ENCODE results near the gene GOLT1A.

Gene GOLT1A

GRCh38 chr1:204260601-204261197, 46.9 kb upstream of the GOLT1A start:
- peaks cover 12% of the 10 kb centered on the region for H3K36me3 Mint-ChIP-seq (ENCODE audit: low read depth)
- TF ChIP-seq, protein P1, sequence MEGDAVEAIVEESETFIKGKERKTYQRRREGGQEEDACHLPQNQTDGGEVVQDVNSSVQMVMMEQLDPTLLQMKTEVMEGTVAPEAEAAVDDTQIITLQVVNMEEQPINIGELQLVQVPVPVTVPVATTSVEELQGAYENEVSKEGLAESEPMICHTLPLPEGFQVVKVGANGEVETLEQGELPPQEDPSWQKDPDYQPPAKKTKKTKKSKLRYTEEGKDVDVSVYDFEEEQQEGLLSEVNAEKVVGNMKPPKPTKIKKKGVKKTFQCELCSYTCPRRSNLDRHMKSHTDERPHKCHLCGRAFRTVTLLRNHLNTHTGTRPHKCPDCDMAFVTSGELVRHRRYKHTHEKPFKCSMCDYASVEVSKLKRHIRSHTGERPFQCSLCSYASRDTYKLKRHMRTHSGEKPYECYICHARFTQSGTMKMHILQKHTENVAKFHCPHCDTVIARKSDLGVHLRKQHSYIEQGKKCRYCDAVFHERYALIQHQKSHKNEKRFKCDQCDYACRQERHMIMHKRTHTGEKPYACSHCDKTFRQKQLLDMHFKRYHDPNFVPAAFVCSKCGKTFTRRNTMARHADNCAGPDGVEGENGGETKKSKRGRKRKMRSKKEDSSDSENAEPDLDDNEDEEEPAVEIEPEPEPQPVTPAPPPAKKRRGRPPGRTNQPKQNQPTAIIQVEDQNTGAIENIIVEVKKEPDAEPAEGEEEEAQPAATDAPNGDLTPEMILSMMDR (IDR thresholded peaks at IDR 0.05) = no peak
- H3K27ac Mint-ChIP-seq = no peak overlapping the region
- no peaks in the 10 kb centered on the region for H3K9me3 Mint-ChIP-seq
- H3K4me1 Mint-ChIP-seq = peaks cover 50% of the 10 kb centered on the region
- H3K4me3 Mint-ChIP-seq = no peak overlapping the region
- peaks cover 21% of the 10 kb centered on the region for H3K27me3 Mint-ChIP-seq (ENCODE audit: low read depth, poor library complexity)
- no peak for DNase-seq

GRCh38 chr1:204259782-204260181, 46.0 kb upstream of the GOLT1A start:
- Mint-ChIP-seq H3K27me3 (ENCODE audit: low read depth, poor library complexity) (peaks cover 21% of the 10 kb centered on the region), H3K9me3 (no peaks in the 10 kb centered on the region), H3K4me1 (peaks cover 55% of the 10 kb centered on the region), H3K36me3 (ENCODE audit: low read depth) (peaks cover 12% of the 10 kb centered on the region), H3K27ac (no peak overlapping the region), H3K4me3 (no peak overlapping the region)
- DNase-seq = no peak
- TF ChIP-seq, protein P1 (IDR thresholded peaks at IDR 0.05) = no peak

DNA sequence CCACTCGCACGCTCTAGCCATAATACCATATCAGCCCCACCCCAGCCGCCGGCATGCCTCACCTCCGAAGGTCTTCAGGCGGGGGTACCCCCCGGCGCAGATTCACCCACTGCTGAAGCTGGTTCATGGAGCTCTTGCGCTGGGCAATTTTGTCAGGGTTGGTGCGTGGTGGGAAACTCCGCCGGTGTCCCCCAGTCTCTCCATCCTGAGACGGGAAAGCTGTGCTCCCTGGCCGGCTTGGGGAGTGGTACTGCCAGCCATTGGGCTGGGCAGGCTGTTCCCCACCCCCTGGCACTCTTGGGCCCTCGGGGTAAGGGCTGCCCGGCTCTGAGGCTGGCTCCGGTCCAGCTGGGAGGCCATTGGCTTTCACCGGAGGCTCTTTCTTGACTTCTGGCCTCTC, 45.4 kb upstream of the GOLT1A start:
- no peak for DNase-seq
- Mint-ChIP-seq H3K9me3 (no peaks in the 10 kb centered on the region), H3K27ac (no peak overlapping the region), H3K27me3 (ENCODE audit: low read depth, poor library complexity) (peaks cover 21% of the 10 kb centered on the region), H3K4me3 (no peak overlapping the region), H3K4me1 (peaks cover 54% of the 10 kb centered on the region), H3K36me3 (ENCODE audit: low read depth) (peaks cover 12% of the 10 kb centered on the region)
- TF ChIP-seq, protein P1 (IDR thresholded peaks at IDR 0.05) = no peak

GRCh38 chr1:204258213-204259115, 44.7 kb upstream of the GOLT1A start:
- no peak overlapping the region for H3K27ac Mint-ChIP-seq
- peak; percentile 75 for DNase-seq
- H3K27me3 Mint-ChIP-seq (ENCODE audit: low read depth, poor library complexity) = peaks cover 21% of the 10 kb centered on the region
- H3K4me1 Mint-ChIP-seq = peaks cover 47% of the 10 kb centered on the region
- H3K4me3 Mint-ChIP-seq = no peak overlapping the region
- TF ChIP-seq, protein P1 (IDR thresholded peaks at IDR 0.05) = peak; percentile 80
- no peaks in the 10 kb centered on the region for H3K9me3 Mint-ChIP-seq
- H3K36me3 Mint-ChIP-seq (ENCODE audit: low read depth) = peaks cover 12% of the 10 kb centered on the region

- Mint-ChIP-seq H3K9me3 (no peaks in the 10 kb centered on the region), H3K27me3 (ENCODE audit: low read depth, poor library complexity) (peaks cover 21% of the 10 kb centered on the region), H3K4me1 (peaks cover 38% of the 10 kb centered on the region), H3K4me3 (no peak overlapping the region), H3K36me3 (ENCODE audit: low read depth) (peaks cover 12% of the 10 kb centered on the region), H3K27ac (no peak overlapping the region)
- no peak for DNase-seq
- TF ChIP-seq, protein P1 (IDR thresholded peaks at IDR 0.05) = no peak
Observed at GRCh38 chr1:204257446-204257845, 43.7 kb upstream of the GOLT1A start.
